GM12878 (cell line): Measurements from ENCODE around the gene WNT11. TPM values are rescaled to one million over a fixed set of nuclear protein-coding genes. Genes with fewer than 3 reads are reported as not detected.

ENCODE experiments used
- ATAC-seq: fragments of 200-7000 bp; cut with Tn5 transposase; 3 replicates; pipeline ENCODE4 v1.9.1; 2020; ENCODE audit warnings: mild to moderate bottlenecking, moderate library complexity
- BruUV-seq: library from RNA; stranded (reverse); fragments of 400-500 nt; replicated peaks from 2 replicates; lab custom pipeline; 2021; lab: Mats Ljungman, UMichigan
- CTCF ChIA-PET: fragments of 300-600 bp; sonication (Branson Sonifier 250); formaldehyde crosslinking; extraction: SDS; loops from one replicate; lab custom pipeline; 2021; ENCODE audit warnings: inconsistent platforms; lab: Yijun Ruan, JAX
- POLR2A ChIA-PET: fragments of 350-600 bp; formaldehyde crosslinking; extraction: SDS; loops from one replicate; lab custom pipeline; 2021; ENCODE audit warnings: inconsistent platforms; lab: Charles Lee
- RAD21 ChIA-PET: fragments of 300-600 bp; sonication (Branson Sonifier 250); formaldehyde crosslinking; loops from one replicate; lab custom pipeline; 2023; ENCODE audit warnings: antibody characterized with exemption; ENCODE audit not compliant: unreplicated experiment; lab: Charles Lee
- SMC1A ChIA-PET: fragments of 300-600 bp; sonication (Branson Sonifier 250); formaldehyde crosslinking; loops from one replicate; lab custom pipeline; 2023; ENCODE audit not compliant: unreplicated experiment, uncharacterized antibody; lab: Charles Lee
- DNase-seq: peaks from one replicate; pipeline ENCODE4 v3.0.0-alpha.2; 2011; ENCODE audit warnings: low read depth, low spot score
- FAIRE-seq: peaks from 3 replicates; lab custom pipeline; 2011; peaks lifted over from hg19 to GRCh38; lab: Jason Lieb, UNC
- H2AFZ ChIP-seq: 2 replicates; pipeline ENCODE4 v1.6.0; 2011; ENCODE audit warnings: low read depth, low read length, control low read depth; ENCODE audit not compliant: control insufficient read depth
- H3K27ac ChIP-seq: 2 replicates; pipeline ENCODE4 v1.5.1; 2011; ENCODE audit warnings: control low read depth; ENCODE audit not compliant: control insufficient read depth, insufficient read depth
- H3K27me3 ChIP-seq, 2 experiments: replicated peaks in 1 of 2; 2 replicates each; pipeline versions ENCODE4 v1.6.0 to v1.6.1; 2011; ENCODE audit warnings: low read length in 1 of 2; ENCODE audit not compliant: control insufficient read depth in 2 of 2, insufficient read depth in 2 of 2
- H3K36me3 ChIP-seq, 2 experiments: 2 replicates each; pipeline ENCODE4 v1.5.1; 2011; ENCODE audit warnings: low read length in 1 of 2; ENCODE audit not compliant: control insufficient read depth in 2 of 2, insufficient read depth in 2 of 2
- H3K4me1 ChIP-seq: 2 replicates; pipeline ENCODE4 v1.6.1; 2011; ENCODE audit warnings: mild to moderate bottlenecking, low read length, moderate library complexity, mixed read lengths; ENCODE audit not compliant: control insufficient read depth, insufficient read depth
- H3K4me2 ChIP-seq: 2 replicates; pipeline ENCODE4 v1.6.0; 2011; ENCODE audit warnings: control low read depth; ENCODE audit not compliant: control insufficient read depth, insufficient read depth
- H3K4me3 ChIP-seq: fragments of 200-600 bp; sonication (generic); 2 replicates; pipeline ENCODE4 v1.5.1; 2016
- H3K79me2 ChIP-seq: 2 replicates; pipeline ENCODE4 v1.6.0; 2011; ENCODE audit warnings: low read length; ENCODE audit not compliant: control insufficient read depth, insufficient read depth
- H3K9ac ChIP-seq: 2 replicates; pipeline ENCODE4 v1.8.0; 2011; ENCODE audit warnings: low read length, control low read depth, mixed read lengths; ENCODE audit not compliant: control insufficient read depth, insufficient read depth
- H3K9me3 ChIP-seq: replicated peaks from 3 replicates; pipeline ENCODE4 v1.5.1; 2011; ENCODE audit warnings: mild to moderate bottlenecking, low read length; ENCODE audit not compliant: control insufficient read depth, insufficient read depth
- H4K20me1 ChIP-seq: 2 replicates; pipeline ENCODE4 v1.6.0; 2011; ENCODE audit not compliant: control insufficient read depth, insufficient read depth
- CBX5 ChIP-seq: sonication (generic); IDR thresholded peaks from 2 replicates; pipeline ENCODE4 v1.6.1; 2016; ENCODE audit warnings: low read depth, moderate library complexity, mild to moderate bottlenecking, inconsistent platforms
- ETV6 ChIP-seq, 2 experiments: fragments of 450-650 bp in 1 of 2; IDR thresholded peaks in 1 of 2; conservative IDR thresholded peaks in 1 of 2; 2 replicates each; pipeline ENCODE4 v1.6.1; 2014; ENCODE audit warnings: antibody characterized with exemption in 1 of 2, borderline replicate concordance in 1 of 2, low read depth in 1 of 2, mild to moderate bottlenecking in 1 of 2, moderate library complexity in 1 of 2
- FOXK2 ChIP-seq: fragments of 450-650 bp; IDR thresholded peaks from 2 replicates; pipeline ENCODE4 v1.6.1; 2017; ENCODE audit warnings: mild to moderate bottlenecking, moderate library complexity
- GABPA ChIP-seq: IDR thresholded peaks from 2 replicates; pipeline ENCODE4 v1.6.1; 2014; ENCODE audit warnings: antibody characterized with exemption, low read depth, mild to moderate bottlenecking, inconsistent platforms
- IKZF2 ChIP-seq, 2 experiments: fragments of 450-650 bp; IDR thresholded peaks; 2 replicates each; pipeline ENCODE4 v1.6.1; 2017; ENCODE audit warnings: mild to moderate bottlenecking in 2 of 2, moderate library complexity in 2 of 2
- KAT2A ChIP-seq: conservative IDR thresholded peaks from 2 replicates; pipeline ENCODE4 v1.6.1; 2011; ENCODE audit warnings: low read depth, low read length; ENCODE audit not compliant: control insufficient read depth
- NFXL1 ChIP-seq: fragments of 450-650 bp; IDR thresholded peaks from 2 replicates; pipeline ENCODE4 v1.6.1; 2017; ENCODE audit warnings: antibody characterized with exemption, mild to moderate bottlenecking, borderline replicate concordance
- POU2F2 ChIP-seq: IDR thresholded peaks from 3 replicates; pipeline ENCODE4 v1.6.1; 2011; ENCODE audit warnings: low read depth, mild to moderate bottlenecking, low read length, borderline replicate concordance
- RAD21 ChIP-seq: IDR thresholded peaks from 2 replicates; pipeline ENCODE4 v1.6.1; 2011; ENCODE audit warnings: mild to moderate bottlenecking, low read depth, low read length, moderate library complexity; ENCODE audit not compliant: insufficient read depth
- RFX5 ChIP-seq: IDR thresholded peaks from 2 replicates; pipeline ENCODE4 v1.6.1; 2011; ENCODE audit warnings: low read depth, low read length, improper control_type of control experiment
- RUNX3 ChIP-seq: IDR thresholded peaks from 2 replicates; pipeline ENCODE4 v1.6.1; 2012; ENCODE audit warnings: low read length, inconsistent platforms
- SUPT20H ChIP-seq: IDR thresholded peaks from 2 replicates; pipeline ENCODE4 v1.6.1; 2011; ENCODE audit warnings: low read depth, mild to moderate bottlenecking, low read length, moderate library complexity, borderline replicate concordance; ENCODE audit not compliant: control insufficient read depth
- YY1 ChIP-seq: IDR thresholded peaks from 2 replicates; pipeline ENCODE4 v1.6.1; 2011; ENCODE audit warnings: low read depth, mild to moderate bottlenecking, low read length
- ZNF207 ChIP-seq: fragments of 450-650 bp; IDR thresholded peaks from 2 replicates; pipeline ENCODE4 v1.6.1; 2014; ENCODE audit warnings: antibody characterized with exemption, mild to moderate bottlenecking, borderline replicate concordance
- ZNF384 ChIP-seq: IDR thresholded peaks from 2 replicates; pipeline ENCODE4 v1.6.1; 2012; ENCODE audit warnings: low read depth, mild to moderate bottlenecking, low read length, improper control_type of control experiment, borderline replicate concordance
- ZSCAN29 ChIP-seq: fragments of 450-650 bp; IDR thresholded peaks from 2 replicates; pipeline ENCODE4 v1.6.1; 2017; ENCODE audit warnings: mild to moderate bottlenecking, moderate library complexity
- WGBS: methylation state at CpG from one replicate; pipeline ENCODE4 v1.1.6; 2016; ENCODE audit warnings: low lambda C conversion rate; ENCODE audit not compliant: insufficient replicate concordance, insufficient coverage; ENCODE audit errors: missing lambda C conversion rate; 5-methylcytosine and 5-hydroxymethylcytosine counted together
- in situ Hi-C: fragments of 300-500 bp; cut with MboI; formaldehyde crosslinking; loops from 9 replicates; pipeline ENCODE4 v1.14.3; 2018; ENCODE audit warnings: mixed read lengths
- intact Hi-C: fragments of 100-400 bp; cut with micrococcal nuclease; formaldehyde crosslinking; loops from one replicate; pipeline ENCODE4 v1.14.2; 2022; ENCODE audit not compliant: unreplicated experiment
- polyA plus RNA-seq, 11 experiments: library from polyadenylated mRNA; depleted of rRNA in 4 of 11; unstranded in 6 of 11; stranded (reverse) in 5 of 11; fragments of >200 nt; fragmentation: Nextera tagmentation in 4 of 11; fragmentation: Illumina TruSeq in 1 of 11; extraction: Ambion mirVana in 4 of 11; extraction: Trizol in 1 of 11; gene quantifications; 1 replicate in 1 of 11; 2 replicates in 10 of 11; pipeline versions ENCODE4 v1.2.1 to v1.2.3, GENCODE V29; 2011 to 2016; ENCODE audit warnings: inconsistent platforms in 2 of 11, missing spikeins in 2 of 11, low read depth in 1 of 11
- total RNA-seq, 4 experiments: library from RNA; depleted of rRNA in 3 of 4; stranded (reverse); fragments of >200 nt in 3 of 4; fragmentation: Illumina TruSeq in 1 of 4; extraction: Trizol in 1 of 4; gene quantifications; 2 replicates each; pipeline versions ENCODE4 v1.2.1 to v1.2.3, GENCODE V29; 2013 to 2021
- TF ChIP-seq, protein P1 (sequence below): IDR thresholded peaks from 2 replicates; pipeline ENCODE4 v1.6.1; 2011; ENCODE audit warnings: borderline replicate concordance, low read depth, mild to moderate bottlenecking, moderate library complexity, low read length; ENCODE audit not compliant: insufficient read depth, poor library complexity, severe bottlenecking

Gene WNT11
- total and polyA plus RNA-seq, 10 of the 15 experiments (the other 5 are each of a cell fraction or from before 2014, with no cell fraction given) = 0.05 to 0.19 TPM; not detected in 8

- Histone ChIP-seq H4K20me1 (peaks cover 3% of the 10 kb centered on the region; the same call in 1 of the 2 replicates), H3K36me3 (no peaks in the 10 kb centered on the region), H2AFZ (no peak overlapping the region), H3K4me1 (no peaks in the 10 kb centered on the region), H3K27me3 (peaks cover 0 to 4% of the 10 kb centered on the region in 2 experiments; a peak in 2 of 4 replicates)
- in situ Hi-C loops = no loop called here
- ATAC-seq = no peak
- ChIA-PET CTCF (interaction anchor here (0.8 to 1.3 kb wide), 2 partner anchors 9 to 121 kb away, joined by 3 read pairs; no protein-coding TSS in a partner anchor), RAD21 (no interaction called here)
- no peak for DNase-seq
- TF ChIP-seq YY1 (no peak), RFX5 (no peak), ZNF384 (no peak), NFXL1 (no peak), GABPA (no peak), ZNF207 (no peak), POU2F2 (no peak), SUPT20H (no peak), ETV6 (conservative IDR thresholded peaks at IDR 0.05 in 1 of 2, IDR thresholded peaks at IDR 0.05 in 1 of 2; ENCODE audit: borderline replicate concordance in 1 of 2, low read depth in 1 of 2) (no peak), RAD21 (no peak), CBX5 (no peak), ZSCAN29 (no peak), FOXK2 (no peak), KAT2A (no peak), IKZF2 (IDR thresholded peaks at IDR 0.05) (no peak), RUNX3 (no peak)
- TF ChIP-seq, protein P1, sequence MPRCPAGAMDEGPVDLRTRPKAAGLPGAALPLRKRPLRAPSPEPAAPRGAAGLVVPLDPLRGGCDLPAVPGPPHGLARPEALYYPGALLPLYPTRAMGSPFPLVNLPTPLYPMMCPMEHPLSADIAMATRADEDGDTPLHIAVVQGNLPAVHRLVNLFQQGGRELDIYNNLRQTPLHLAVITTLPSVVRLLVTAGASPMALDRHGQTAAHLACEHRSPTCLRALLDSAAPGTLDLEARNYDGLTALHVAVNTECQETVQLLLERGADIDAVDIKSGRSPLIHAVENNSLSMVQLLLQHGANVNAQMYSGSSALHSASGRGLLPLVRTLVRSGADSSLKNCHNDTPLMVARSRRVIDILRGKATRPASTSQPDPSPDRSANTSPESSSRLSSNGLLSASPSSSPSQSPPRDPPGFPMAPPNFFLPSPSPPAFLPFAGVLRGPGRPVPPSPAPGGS = no peak
- TF ChIP-seq, all 136 proteins: peak for 0
- intact Hi-C loops = no loop called here
- H3K27ac ChIP-seq = no peak overlapping the region
- no peak overlapping the region for H3K4me2 ChIP-seq
- H3K9ac ChIP-seq = no peak overlapping the region
- POLR2A ChIA-PET = no interaction called here
- H3K79me2 ChIP-seq = no peaks in the 10 kb centered on the region
- no peak overlapping the region for H3K4me3 ChIP-seq
- WGBS = 32% methylated on average over 6 of the region's 6 CpGs
- no TSS peak for BruUV-seq
- no peaks in the 10 kb centered on the region for H3K9me3 ChIP-seq
- FAIRE-seq = no peak
- SMC1A ChIA-PET = interaction anchor here (0.9 to 1.4 kb wide), 2 partner anchors 9 to 11 kb away, joined by 3 to 4 read pairs; no protein-coding TSS in a partner anchor
These were observed 8.2 kb downstream of the WNT11 start for GRCh38 chr11:76197941-76198640.
